ENCODE measurements around the gene KLHL22. TPM values are rescaled to one million over a fixed set of nuclear protein-coding genes. Genes with fewer than 3 reads are reported as not detected.

KLHL22 gene
- total RNA-seq, 2 experiments from 2014 or later, result 24.1 to 27.7 TPM

- Mint-ChIP-seq H3K9me3 (no peaks in the 10 kb centered on the region), H3K27me3 (no peaks in the 10 kb centered on the region), H3K27ac (peak overlapping the region; percentile 74), H3K4me1 (ENCODE audit: low read depth) (peaks cover 72% of the 10 kb centered on the region), H3K36me3 (ENCODE audit: low read depth) (peaks cover 68% of the 10 kb centered on the region), H3K4me3 (peak overlapping the region; percentile 68)
- intact Hi-C loops (cut with DNase I, micrococcal nuclease), result loop anchor here in 1 of 2 experiments (5.0 kb wide), 1 partner anchor 44 kb away; no protein-coding TSS in a partner anchor
- TF ChIP-seq CTCF (IDR thresholded peaks at IDR 0.05), result no peak
- DNase-seq (peak in 5 of 14 experiments; percentile 27 to 56 (median 49)), ATAC-seq (ENCODE audit: poor library complexity) (peak; percentile 61)
- H3K27me3 ChIP-seq (ENCODE audit: control insufficient read depth in 1 of 2, insufficient read depth in 2 of 2, low read length in 2 of 2), result no peaks in the 10 kb centered on the region
- H3K4me3 ChIP-seq (ENCODE audit: low read length), result no peak overlapping the region
- H3K27ac ChIP-seq (ENCODE audit: low read depth in 1 of 2, low read length in 2 of 2), result peak overlapping the region; percentile 37 to 42
- POLR2A ChIA-PET, result interaction anchor here (0.6 to 3.4 kb wide), 10 partner anchors 10 to 393 kb away, joined by 3 to 17 read pairs (median 6); partner anchors contain the start of gene MED15
- H3K9me3 ChIP-seq (ENCODE audit: control insufficient read depth in 1 of 2, insufficient read depth in 1 of 2, low read length in 2 of 2), result no peaks in the 10 kb centered on the region
- peaks cover 59% of the 10 kb centered on the region for H3K4me1 ChIP-seq (ENCODE audit: insufficient read depth, low read length)
- CTCF ChIA-PET, result interaction anchor here (0.6 to 2.6 kb wide), 5 partner anchors 11 to 47 kb away, joined by 3 to 20 read pairs (median 5); no protein-coding TSS in a partner anchor
- H3K36me3 ChIP-seq (ENCODE audit: insufficient read depth, low read length), result peaks cover 42% of the 10 kb centered on the region
These were observed 27.7 kb upstream of the KLHL22 start for GRCh38 chr22:20523086-20523983.

GRCh38 chr22:20522134-20523004 is 26.8 kb upstream of the KLHL22 start:
- CTCF ChIA-PET, result interaction anchor here (0.6 to 2.6 kb wide), 4 partner anchors 10 to 48 kb away, joined by 3 to 20 read pairs (median 4); no protein-coding TSS in a partner anchor
- H3K4me1 ChIP-seq (ENCODE audit: insufficient read depth, low read length), result peaks cover 68% of the 10 kb centered on the region

More at GRCh38 chr22:20522134-20523004, 26.8 kb upstream of the KLHL22 start:
- Histone ChIP-seq H3K4me3 (ENCODE audit: low read length) (no peak overlapping the region), H3K27me3 (ENCODE audit: control insufficient read depth in 1 of 2, insufficient read depth in 2 of 2, low read length in 2 of 2) (no peaks in the 10 kb centered on the region), H3K36me3 (ENCODE audit: insufficient read depth, low read length) (peaks cover 44% of the 10 kb centered on the region), H3K9me3 (ENCODE audit: control insufficient read depth in 1 of 2, insufficient read depth in 1 of 2, low read length in 2 of 2) (no peaks in the 10 kb centered on the region), H3K27ac (ENCODE audit: low read depth in 1 of 2, low read length in 2 of 2) (peak overlapping the region in 1 of 2 donors; percentile 42)
- intact Hi-C loops (cut with DNase I, micrococcal nuclease), result loop anchor here in 1 of 2 experiments (5.0 kb wide), 1 partner anchor 45 kb away; no protein-coding TSS in a partner anchor
- Mint-ChIP-seq H3K27ac (peak overlapping the region; percentile 74), H3K27me3 (no peaks in the 10 kb centered on the region), H3K36me3 (ENCODE audit: low read depth) (peaks cover 69% of the 10 kb centered on the region), H3K4me1 (ENCODE audit: low read depth) (peaks cover 78% of the 10 kb centered on the region), H3K9me3 (no peaks in the 10 kb centered on the region), H3K4me3 (peak overlapping the region; percentile 76)
- POLR2A ChIA-PET, result interaction anchor here (1.0 to 3.4 kb wide), 3 partner anchors 35 to 58 kb away, joined by 4 to 17 read pairs (median 5); no protein-coding TSS in a partner anchor
- TF ChIP-seq CTCF (IDR thresholded peaks at IDR 0.05), result no peak
- no peak for ATAC-seq (ENCODE audit: poor library complexity)
- no peak for DNase-seq
